ENCODE results near the gene LIMS1. TPM values are rescaled to one million over a fixed set of nuclear protein-coding genes. Genes with fewer than 3 reads are reported as not detected.
"Not testable (repeated sequence)": the region's sequence is repeated elsewhere in the genome, so short reads cannot be mapped to it uniquely, and the experiment has no call there.

LIMS1 gene
- polyA plus RNA-seq, 3 donors: 44.0 to 130 (median 124) TPM

- H4K20me1 ChIP-seq (ENCODE audit: insufficient read depth, low read length); H3K79me2 ChIP-seq (ENCODE audit: insufficient read depth, low read length); H3K9me3 ChIP-seq (replicated peaks in 1 of 2; ENCODE audit: control insufficient read depth in 1 of 2, insufficient read depth in 1 of 2, low read length in 2 of 2); H3K27me3 Mint-ChIP-seq (ENCODE audit: low read depth in 3 of 3); H2AFZ ChIP-seq (ENCODE audit: insufficient read depth, low read depth, low read length, poor library complexity, severe bottlenecking); H3K9ac ChIP-seq (ENCODE audit: insufficient read depth, low read length, poor library complexity, severe bottlenecking); H3K9me3 Mint-ChIP-seq; H3K4me3 ChIP-seq (replicated peaks in 1 of 3; ENCODE audit: low read depth in 2 of 3, low read length in 3 of 3); H3K27me3 ChIP-seq (ENCODE audit: control insufficient read depth in 2 of 2, insufficient read depth in 2 of 2, low read length in 2 of 2); H3K4me2 ChIP-seq (replicated peaks; ENCODE audit: extremely low read depth, low read length, poor library complexity, severe bottlenecking); intact Hi-C loops (cut with micrococcal nuclease); H3K4me3 Mint-ChIP-seq; H3K4me1 ChIP-seq (ENCODE audit: control insufficient read depth in 1 of 2, insufficient read depth in 2 of 2, low read length in 2 of 2); H3K36me3 ChIP-seq (replicated peaks in 1 of 2; ENCODE audit: control insufficient read depth in 1 of 2, insufficient read depth in 2 of 2, low read length in 2 of 2): not testable (repeated sequence)
- WGBS (ENCODE audit: insufficient coverage): no CpG with 5 or more reads among the region's 4 CpGs
- Mint-ChIP-seq H3K27ac (peak overlapping the region in 2 of 7 donors; percentile 53 to 78), H3K4me1 (peaks cover 23% of the 10 kb centered on the region), H3K36me3 (peaks cover 15 to 19% of the 10 kb centered on the region in 2 donors)
- DNase-seq: peak in 2 of 3 donors; percentile 27 to 61
- H3K27ac ChIP-seq (ENCODE audit: low read depth in 1 of 2, low read length in 2 of 2): peak overlapping the region in 1 of 2 donors; percentile 65
These were observed 123.2 kb downstream of the LIMS1 start for GRCh38 chr2:108657517-108657916.

- H3K9ac ChIP-seq (ENCODE audit: insufficient read depth, low read length, poor library complexity, severe bottlenecking); H4K20me1 ChIP-seq (ENCODE audit: insufficient read depth, low read length); H2AFZ ChIP-seq (ENCODE audit: insufficient read depth, low read depth, low read length, poor library complexity, severe bottlenecking); intact Hi-C loops (cut with micrococcal nuclease); H3K4me3 Mint-ChIP-seq; H3K9me3 ChIP-seq (replicated peaks in 1 of 2; ENCODE audit: control insufficient read depth in 1 of 2, insufficient read depth in 1 of 2, low read length in 2 of 2); H3K9me3 Mint-ChIP-seq; DNase-seq; H3K27ac Mint-ChIP-seq; H3K27ac ChIP-seq (ENCODE audit: low read depth in 1 of 2, low read length in 2 of 2); H3K36me3 ChIP-seq (replicated peaks in 1 of 2; ENCODE audit: control insufficient read depth in 1 of 2, insufficient read depth in 2 of 2, low read length in 2 of 2); H3K4me2 ChIP-seq (replicated peaks; ENCODE audit: extremely low read depth, low read length, poor library complexity, severe bottlenecking); H3K4me3 ChIP-seq (replicated peaks in 1 of 3; ENCODE audit: low read depth in 2 of 3, low read length in 3 of 3); H3K4me1 ChIP-seq (ENCODE audit: control insufficient read depth in 1 of 2, insufficient read depth in 2 of 2, low read length in 2 of 2); H3K27me3 ChIP-seq (ENCODE audit: control insufficient read depth in 2 of 2, insufficient read depth in 2 of 2, low read length in 2 of 2); H3K79me2 ChIP-seq (ENCODE audit: insufficient read depth, low read length); H3K27me3 Mint-ChIP-seq (ENCODE audit: low read depth in 3 of 3): not testable (repeated sequence)
- peaks cover 24% of the 10 kb centered on the region for H3K4me1 Mint-ChIP-seq
- H3K36me3 Mint-ChIP-seq: peaks cover 19 to 25% of the 10 kb centered on the region in 2 donors
- WGBS (ENCODE audit: insufficient coverage): no CpG with 5 or more reads among the region's 7 CpGs
These were observed 124.3 kb downstream of the LIMS1 start for GRCh38 chr2:108658553-108658952.

GRCh38 chr2:108661493-108661892 is 127.2 kb downstream of the LIMS1 start:
- intact Hi-C loops (cut with micrococcal nuclease); H3K27me3 Mint-ChIP-seq (ENCODE audit: low read depth in 3 of 3); H4K20me1 ChIP-seq (ENCODE audit: insufficient read depth, low read length); H3K4me3 Mint-ChIP-seq; H2AFZ ChIP-seq (ENCODE audit: insufficient read depth, low read depth, low read length, poor library complexity, severe bottlenecking); H3K79me2 ChIP-seq (ENCODE audit: insufficient read depth, low read length); H3K4me2 ChIP-seq (replicated peaks; ENCODE audit: extremely low read depth, low read length, poor library complexity, severe bottlenecking); H3K4me1 ChIP-seq (ENCODE audit: control insufficient read depth in 1 of 2, insufficient read depth in 2 of 2, low read length in 2 of 2); DNase-seq; H3K27me3 ChIP-seq (ENCODE audit: control insufficient read depth in 2 of 2, insufficient read depth in 2 of 2, low read length in 2 of 2); H3K4me3 ChIP-seq (replicated peaks in 1 of 3; ENCODE audit: low read depth in 2 of 3, low read length in 3 of 3); H3K9me3 Mint-ChIP-seq; H3K9me3 ChIP-seq (replicated peaks in 1 of 2; ENCODE audit: control insufficient read depth in 1 of 2, insufficient read depth in 1 of 2, low read length in 2 of 2); H3K9ac ChIP-seq (ENCODE audit: insufficient read depth, low read length, poor library complexity, severe bottlenecking): not testable (repeated sequence)
- WGBS (ENCODE audit: insufficient coverage): 100% methylated on average over 2 of the region's 4 CpGs
- peak overlapping the region in 1 of 2 donors; percentile 20 for H3K27ac ChIP-seq (ENCODE audit: low read depth in 1 of 2, low read length in 2 of 2)
- Mint-ChIP-seq H3K36me3 (peaks cover 18 to 33% of the 10 kb centered on the region in 2 donors), H3K27ac (peak overlapping the region in 5 of 7 donors; percentile 2 to 78 (median 29)), H3K4me1 (peaks cover 20% of the 10 kb centered on the region)
- H3K36me3 ChIP-seq (replicated peaks in 1 of 2; ENCODE audit: control insufficient read depth in 1 of 2, insufficient read depth in 2 of 2, low read length in 2 of 2): peaks cover 0 to 13% of the 10 kb centered on the region in 2 donors

GRCh38 chr2:108662207-108662612 is 127.9 kb downstream of the LIMS1 start:
- H3K27me3 ChIP-seq (ENCODE audit: control insufficient read depth in 2 of 2, insufficient read depth in 2 of 2, low read length in 2 of 2); H2AFZ ChIP-seq (ENCODE audit: insufficient read depth, low read depth, low read length, poor library complexity, severe bottlenecking); H3K27me3 Mint-ChIP-seq (ENCODE audit: low read depth in 3 of 3); H4K20me1 ChIP-seq (ENCODE audit: insufficient read depth, low read length); H3K9me3 ChIP-seq (replicated peaks in 1 of 2; ENCODE audit: control insufficient read depth in 1 of 2, insufficient read depth in 1 of 2, low read length in 2 of 2); H3K9me3 Mint-ChIP-seq; H3K4me1 ChIP-seq (ENCODE audit: control insufficient read depth in 1 of 2, insufficient read depth in 2 of 2, low read length in 2 of 2); H3K79me2 ChIP-seq (ENCODE audit: insufficient read depth, low read length); H3K4me2 ChIP-seq (replicated peaks; ENCODE audit: extremely low read depth, low read length, poor library complexity, severe bottlenecking); H3K9ac ChIP-seq (ENCODE audit: insufficient read depth, low read length, poor library complexity, severe bottlenecking); H3K4me3 Mint-ChIP-seq; H3K4me3 ChIP-seq (replicated peaks in 1 of 3; ENCODE audit: low read depth in 2 of 3, low read length in 3 of 3); intact Hi-C loops (cut with micrococcal nuclease): not testable (repeated sequence)
- H3K36me3 ChIP-seq (replicated peaks in 1 of 2; ENCODE audit: control insufficient read depth in 1 of 2, insufficient read depth in 2 of 2, low read length in 2 of 2): peaks cover 0 to 13% of the 10 kb centered on the region in 2 donors
- peak; percentile 4 to 65 (median 26) for DNase-seq
- H3K27ac ChIP-seq (ENCODE audit: low read depth in 1 of 2, low read length in 2 of 2): peak overlapping the region in 1 of 2 donors; percentile 31
- Mint-ChIP-seq H3K36me3 (peaks cover 18 to 33% of the 10 kb centered on the region in 2 donors), H3K4me1 (peaks cover 19% of the 10 kb centered on the region), H3K27ac (peak overlapping the region in 5 of 7 donors; percentile 20 to 54 (median 48))
- 43% methylated on average over 1 of the region's 5 CpGs for WGBS (ENCODE audit: insufficient coverage)

Data from CD14-positive monocyte (primary cell).